Neural progenitor cell (in vitro differentiated cells): ENCODE data around the gene PIK3CD. TPM values are rescaled to one million over a fixed set of nuclear protein-coding genes. Genes with fewer than 3 reads are reported as not detected.
A peak's percentile ranks its signal among the peaks of the same experiment; 100 is the strongest.

ENCODE experiments used
- DNase-seq: peaks from one replicate; pipeline ENCODE4 v3.0.0-alpha.2; 2016; ENCODE audit warnings: low spot score
- H2AFZ ChIP-seq: fragments of 200-600 bp; sonication (generic); replicated peaks from 2 replicates; pipeline ENCODE4 v1.6.1; 2016; ENCODE audit warnings: antibody characterized with exemption
- H3F3A ChIP-seq: fragments of 200-600 bp; sonication (generic); 2 replicates; pipeline ENCODE4 v1.6.1; 2016; ENCODE audit warnings: antibody characterized with exemption, low read depth
- H3K27ac ChIP-seq: fragments of 200-600 bp; sonication (generic); 2 replicates; pipeline ENCODE4 v1.5.1; 2016; ENCODE audit warnings: mild to moderate bottlenecking
- H3K27me3 ChIP-seq: fragments of 200-600 bp; sonication (generic); 2 replicates; pipeline ENCODE4 v1.6.1; 2016; ENCODE audit warnings: mild to moderate bottlenecking, moderate library complexity
- H3K36me3 ChIP-seq: fragments of 200-600 bp; sonication (generic); 2 replicates; pipeline ENCODE4 v1.5.1; 2016
- H3K4me1 ChIP-seq: fragments of 200-600 bp; sonication (generic); 2 replicates; pipeline ENCODE4 v1.6.1; 2016; ENCODE audit warnings: mixed run types
- H3K4me2 ChIP-seq: fragments of 200-600 bp; sonication (generic); 2 replicates; pipeline ENCODE4 v1.6.1; 2016
- H3K4me3 ChIP-seq: fragments of 200-600 bp; sonication (generic); 2 replicates; pipeline ENCODE4 v1.5.1; 2016
- H3K79me2 ChIP-seq: fragments of 200-600 bp; sonication (generic); 2 replicates; pipeline ENCODE4 v1.6.1; 2016; ENCODE audit warnings: low read depth
- H3K9ac ChIP-seq: fragments of 200-600 bp; sonication (generic); 2 replicates; pipeline ENCODE4 v1.6.1; 2016
- H3K9me3 ChIP-seq: fragments of 200-600 bp; sonication (generic); 2 replicates; pipeline ENCODE4 v1.5.1; 2016; ENCODE audit warnings: low read depth
- H4K20me1 ChIP-seq: fragments of 200-600 bp; sonication (generic); 2 replicates; pipeline ENCODE4 v1.6.1; 2016; ENCODE audit warnings: low read depth
- H3K27ac Mint-ChIP-seq: 3 replicates; pipeline ENCODE4 v1.8.0; 2021; ENCODE audit warnings: mixed read lengths
- H3K27me3 Mint-ChIP-seq: 2 replicates; pipeline ENCODE4 v1.8.0; 2022; ENCODE audit warnings: low read depth, mild to moderate bottlenecking, inconsistent platforms, moderate library complexity, mixed read lengths; ENCODE audit not compliant: insufficient read depth
- H3K36me3 Mint-ChIP-seq: 3 replicates; pipeline ENCODE4 v1.8.0; 2021; ENCODE audit warnings: mixed read lengths
- H3K4me1 Mint-ChIP-seq: 3 replicates; pipeline ENCODE4 v1.8.0; 2021; ENCODE audit warnings: mixed read lengths
- H3K4me3 Mint-ChIP-seq: 3 replicates; pipeline ENCODE4 v1.8.0; 2021; ENCODE audit warnings: mild to moderate bottlenecking, moderate library complexity, mixed read lengths
- H3K9me3 Mint-ChIP-seq: 3 replicates; pipeline ENCODE4 v1.8.0; 2020; ENCODE audit warnings: mixed read lengths
- CTCF ChIP-seq: fragments of 200-600 bp; sonication (generic); IDR thresholded peaks from 2 replicates; pipeline ENCODE4 v1.5.1; 2017; ENCODE audit warnings: antibody characterized with exemption, mild to moderate bottlenecking
- EZH2 ChIP-seq: fragments of 200-600 bp; sonication (generic); IDR thresholded peaks from 2 replicates; pipeline ENCODE4 v1.6.1; 2017; ENCODE audit warnings: antibody characterized with exemption, mild to moderate bottlenecking, moderate library complexity
- EZH2phosphoT487 ChIP-seq: fragments of 200-600 bp; sonication (generic); IDR thresholded peaks from 2 replicates; pipeline ENCODE4 v1.6.1; 2017; ENCODE audit warnings: antibody characterized with exemption
- total RNA-seq: library from RNA; depleted of rRNA; stranded (reverse); fragments of >200 nt; gene quantifications from 2 replicates; pipeline ENCODE4 v1.2.3, GENCODE V29; 2015; ENCODE audit warnings: low replicate concordance

PIK3CD gene
- total RNA-seq, 1 donor from 2014 or later: 5.0 TPM

DNA sequence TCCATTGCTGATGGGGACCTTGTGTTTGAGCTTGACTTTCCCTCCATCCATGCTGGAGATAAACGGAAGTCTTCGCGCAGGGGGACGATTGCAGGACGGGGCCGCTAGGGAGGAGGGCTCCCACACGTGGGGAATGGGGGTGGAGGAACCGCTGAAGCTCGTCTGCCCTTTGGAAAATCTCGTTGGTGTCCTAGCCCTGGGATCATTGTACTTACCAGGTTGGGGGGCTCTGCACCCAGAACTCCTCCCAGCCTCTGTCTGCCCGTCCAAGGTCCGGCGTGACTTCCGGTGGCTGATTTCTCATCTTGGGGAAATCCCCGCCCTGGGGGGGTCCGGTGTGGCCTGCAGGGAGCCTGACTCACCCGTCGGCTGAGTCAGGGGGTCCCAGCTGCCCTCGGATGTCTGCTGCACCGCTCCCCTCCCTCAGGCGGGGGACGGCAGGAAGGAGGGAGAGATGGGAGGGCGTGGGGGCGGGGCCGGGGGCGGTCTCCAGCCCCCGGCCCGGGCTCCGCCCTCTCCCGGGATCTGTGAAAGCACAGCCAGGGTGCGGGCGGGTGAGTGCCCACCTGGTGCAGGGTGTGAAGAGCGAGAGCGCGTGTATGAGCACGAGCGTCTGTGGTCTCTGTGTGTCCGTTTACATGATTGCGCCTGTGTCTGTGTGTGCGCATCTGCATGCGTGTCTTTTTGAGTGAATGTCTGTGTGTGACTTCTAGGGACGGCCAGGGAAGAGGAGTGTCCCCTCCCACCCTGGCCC lies 35.8 kb downstream of the PIK3CD start:
- Histone ChIP-seq H3K9me3 (no peaks in the 10 kb centered on the region), H3K4me2 (peak overlapping the region; percentile 87), H3K9ac (no peak overlapping the region), H3K79me2 (no peaks in the 10 kb centered on the region), H3K27ac (no peak overlapping the region), H3F3A (peaks cover 45% of the 10 kb centered on the region), H3K4me3 (peak overlapping the region; percentile 74), H3K36me3 (no peaks in the 10 kb centered on the region), H3K27me3 (peaks cover 56% of the 10 kb centered on the region), H3K4me1 (peaks cover 19% of the 10 kb centered on the region), H2AFZ (peak overlapping the region; percentile 97), H4K20me1 (peaks cover 22% of the 10 kb centered on the region)
- no peaks in the 10 kb centered on the region for H3K9me3 Mint-ChIP-seq
- H3K27ac Mint-ChIP-seq: no peak overlapping the region
- H3K27me3 Mint-ChIP-seq: peaks cover 29% of the 10 kb centered on the region
- DNase-seq: peak; percentile 89
- peaks cover 22% of the 10 kb centered on the region for H3K4me1 Mint-ChIP-seq
- TF ChIP-seq CTCF: peak; percentile 20
- no peak for TF ChIP-seq EZH2phosphoT487
- no peak for TF ChIP-seq EZH2
- no peaks in the 10 kb centered on the region for H3K36me3 Mint-ChIP-seq
- peak overlapping the region; percentile 84 for H3K4me3 Mint-ChIP-seq

DNA sequence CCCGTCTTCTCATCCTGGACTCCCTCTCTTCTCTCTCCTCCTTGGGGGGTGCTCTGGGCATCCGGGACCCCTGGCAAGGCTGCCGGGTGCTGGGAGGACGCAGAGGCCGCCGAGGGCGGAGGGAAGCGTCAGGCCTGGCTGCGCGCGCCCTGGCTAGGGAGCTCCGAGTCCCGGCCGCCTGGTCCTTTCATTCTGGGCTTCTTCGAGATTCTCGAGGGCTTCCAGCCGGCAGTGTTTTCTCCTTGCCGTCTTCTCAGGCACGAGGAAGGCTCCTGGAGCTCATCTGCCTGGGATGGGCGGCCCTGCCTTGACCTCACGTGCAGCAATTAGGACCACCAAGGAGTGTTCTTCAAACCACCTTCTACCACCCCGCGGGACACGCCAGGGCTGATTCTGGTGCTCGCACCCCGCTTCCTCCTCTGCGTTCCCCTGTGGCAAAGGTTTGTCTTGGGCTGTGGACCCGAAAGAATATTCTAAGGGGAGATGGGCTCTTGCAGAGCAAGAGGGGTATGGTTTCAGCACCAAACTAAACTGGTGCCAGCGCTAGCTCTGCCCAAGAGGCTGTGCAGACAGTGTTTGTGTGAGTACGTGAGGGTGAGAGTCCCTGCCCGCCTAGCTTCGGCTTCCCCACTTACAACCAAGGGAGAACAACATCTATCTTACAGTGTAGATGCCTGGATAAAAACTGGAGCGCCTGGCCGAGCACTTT lies 36.5 kb downstream of the PIK3CD start:
- no peak overlapping the region for H3K27ac ChIP-seq
- H4K20me1 ChIP-seq: peaks cover 22% of the 10 kb centered on the region
- H3K9ac ChIP-seq: no peak overlapping the region
- peak; percentile 62 for DNase-seq
- peak overlapping the region; percentile 74 for H3K4me3 ChIP-seq
- Mint-ChIP-seq H3K27me3 (peaks cover 29% of the 10 kb centered on the region), H3K27ac (no peak overlapping the region), H3K9me3 (no peaks in the 10 kb centered on the region), H3K4me3 (peak overlapping the region; percentile 84), H3K36me3 (no peaks in the 10 kb centered on the region), H3K4me1 (peaks cover 22% of the 10 kb centered on the region)
- H3K9me3 ChIP-seq: no peaks in the 10 kb centered on the region
- peak overlapping the region; percentile 97 for H2AFZ ChIP-seq
- peak; percentile 65 for TF ChIP-seq EZH2phosphoT487
- peak; percentile 81 for TF ChIP-seq EZH2
- TF ChIP-seq CTCF: no peak
- peaks cover 45% of the 10 kb centered on the region for H3F3A ChIP-seq
- no peaks in the 10 kb centered on the region for H3K36me3 ChIP-seq
- no peaks in the 10 kb centered on the region for H3K79me2 ChIP-seq
- peak overlapping the region; percentile 87 for H3K4me2 ChIP-seq
- peaks cover 19% of the 10 kb centered on the region for H3K4me1 ChIP-seq
- H3K27me3 ChIP-seq: peaks cover 56% of the 10 kb centered on the region

DNA sequence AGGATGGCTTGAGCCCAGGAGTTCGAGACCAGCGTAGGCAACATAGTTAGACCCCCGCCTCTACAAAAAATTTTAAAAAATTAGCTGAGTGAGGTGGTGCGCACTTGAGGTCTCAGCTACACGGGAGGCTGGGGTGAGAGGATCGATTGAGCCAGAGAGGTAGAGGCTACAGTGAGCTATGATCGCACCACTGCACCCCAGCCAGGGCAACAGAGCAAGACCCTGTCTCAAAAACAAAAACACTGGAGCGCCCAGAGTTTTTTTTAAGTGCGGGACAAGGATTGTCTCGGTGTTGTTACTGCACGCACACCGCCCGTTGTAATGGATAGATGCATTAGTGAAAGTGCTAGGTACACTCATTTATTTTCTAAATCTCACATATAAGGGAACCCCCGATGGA lies 37.1 kb downstream of the PIK3CD start:
- Histone ChIP-seq H3K9me3 (no peaks in the 10 kb centered on the region), H2AFZ (no peak overlapping the region), H4K20me1 (peaks cover 22% of the 10 kb centered on the region), H3K27ac (no peak overlapping the region), H3K4me2 (peak overlapping the region; percentile 87), H3K79me2 (no peaks in the 10 kb centered on the region), H3K9ac (no peak overlapping the region), H3K36me3 (no peaks in the 10 kb centered on the region), H3K27me3 (peaks cover 56% of the 10 kb centered on the region), H3F3A (peaks cover 45% of the 10 kb centered on the region), H3K4me1 (peaks cover 19% of the 10 kb centered on the region), H3K4me3 (peak overlapping the region; percentile 78)
- H3K36me3 Mint-ChIP-seq: no peaks in the 10 kb centered on the region
- TF ChIP-seq EZH2 (peak; percentile 73), CTCF (no peak), EZH2phosphoT487 (peak; percentile 45)
- peak overlapping the region; percentile 84 for H3K4me3 Mint-ChIP-seq
- DNase-seq: no peak
- no peak overlapping the region for H3K27ac Mint-ChIP-seq
- H3K9me3 Mint-ChIP-seq: no peaks in the 10 kb centered on the region
- H3K4me1 Mint-ChIP-seq: peaks cover 22% of the 10 kb centered on the region
- H3K27me3 Mint-ChIP-seq: peaks cover 29% of the 10 kb centered on the region
